ENCODE data around the gene LIPG.

Gene LIPG

GRCh38 chr18:49640741-49641140 is 78.9 kb downstream of the LIPG start:
- no peak for DNase-seq

DNA sequence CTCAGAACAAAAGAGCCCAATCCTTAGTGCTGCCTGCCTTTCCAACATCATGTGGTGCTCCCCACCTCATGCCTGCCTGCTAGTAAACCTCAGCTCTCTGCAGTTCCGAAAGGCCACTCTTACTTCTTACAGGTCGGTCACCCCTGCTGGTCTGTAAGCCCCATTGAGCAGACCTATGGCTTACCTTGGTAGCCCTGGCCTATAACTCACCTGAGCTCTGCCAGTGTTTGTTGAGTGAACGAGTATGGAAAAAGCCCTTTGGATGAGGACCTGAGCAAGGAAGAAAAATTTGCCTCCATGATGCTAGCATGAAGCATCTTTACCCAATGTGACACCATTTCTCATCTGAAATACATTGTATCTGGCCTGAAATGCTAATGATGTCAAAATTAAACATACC is 83.3 kb downstream of the LIPG start:
- no peak for DNase-seq

DNA sequence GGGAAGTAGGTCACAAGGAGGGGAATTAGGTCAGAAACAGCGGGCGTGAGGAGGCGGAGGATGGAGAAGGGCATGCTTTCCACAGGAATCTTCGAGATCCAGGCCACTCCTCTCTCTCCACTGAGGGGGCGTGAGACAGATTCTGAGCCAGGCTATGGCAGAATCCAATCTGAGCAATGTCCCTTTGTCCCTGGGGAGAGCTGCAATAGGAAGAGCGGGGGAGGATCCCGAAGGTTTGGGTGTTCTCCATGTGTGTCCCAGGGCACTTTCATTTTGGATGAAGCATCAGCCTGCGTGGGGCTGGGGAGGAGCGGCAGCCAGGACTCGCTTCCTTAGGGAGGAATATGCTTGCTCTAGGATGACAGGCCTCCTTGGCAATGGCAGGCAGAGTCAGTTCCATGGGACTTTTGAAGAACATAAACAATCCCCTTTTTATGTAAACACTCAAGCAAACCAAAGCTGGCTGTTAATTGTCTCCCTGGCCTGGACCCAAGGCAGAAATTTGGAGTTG is 84.0 kb downstream of the LIPG start:
- no peak for DNase-seq

DNA sequence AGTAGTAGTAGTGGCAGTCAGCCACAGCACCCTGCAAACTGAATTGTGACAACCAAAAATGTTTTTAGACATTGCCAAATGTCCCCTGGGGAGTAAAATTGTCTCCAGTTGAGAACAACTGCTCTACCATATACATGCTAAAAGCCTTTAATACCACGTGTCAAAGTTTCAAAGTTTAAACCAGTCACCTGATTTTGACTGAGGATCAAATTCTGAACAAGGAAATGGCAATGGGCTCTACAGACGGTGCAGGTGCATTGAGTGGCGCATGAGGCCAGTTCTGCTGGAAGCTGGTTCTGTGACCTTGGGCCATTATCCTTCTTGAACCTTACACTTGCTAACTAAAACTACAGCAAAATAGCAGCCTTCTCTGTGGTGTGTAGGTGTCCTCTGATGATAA is 85.0 kb downstream of the LIPG start:
- no peak for DNase-seq

GRCh38 chr18:49647496-49648168 is 85.8 kb downstream of the LIPG start:
- DNase-seq: no peak

- no peak for DNase-seq
These were observed 86.5 kb downstream of the LIPG start for GRCh38 chr18:49648326-49648725.
